ENCODE data around the gene SHISA9. TPM values are rescaled to one million over a fixed set of nuclear protein-coding genes. Genes with fewer than 3 reads are reported as not detected.

Gene SHISA9
- total and polyA plus RNA-seq, 2 donors (not counting 1 experiment from before 2014, with no cell fraction given), result 0.03 to 0.07 TPM

DNA sequence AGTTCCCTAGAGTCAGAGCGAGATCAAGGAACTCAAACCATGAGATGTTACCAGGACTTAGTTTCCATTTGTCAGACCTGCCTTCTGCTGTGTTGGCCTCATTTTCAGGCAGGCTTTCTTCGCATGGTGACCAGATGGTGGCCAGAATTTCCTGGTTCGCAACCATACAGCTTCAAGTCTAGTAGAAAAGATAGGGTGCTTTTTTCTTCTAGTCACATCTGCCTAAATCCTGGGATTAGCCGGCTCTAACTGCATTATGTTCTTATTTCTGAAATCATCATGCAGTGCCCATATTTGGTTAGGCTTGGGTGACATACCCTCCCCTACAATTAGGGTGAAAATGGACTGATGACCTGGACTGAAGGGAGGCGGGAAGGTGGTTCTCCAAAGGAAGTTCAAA lies 131.5 kb downstream of the SHISA9 start:
- 94% methylated on average over 2 of the region's 5 CpGs for WGBS (ENCODE audit: insufficient coverage)
- Histone ChIP-seq H3K27ac (ENCODE audit: low read length in 2 of 2) (no peak overlapping the region), H2AFZ (ENCODE audit: insufficient read depth, low read depth, low read length, poor library complexity, severe bottlenecking) (no peak overlapping the region), H3K4me1 (ENCODE audit: control insufficient read depth in 2 of 2, insufficient read depth in 2 of 2, low read length in 2 of 2) (no peaks in the 10 kb centered on the region), H3K4me3 (ENCODE audit: control extremely low read depth in 1 of 5, extremely low read depth in 1 of 5, insufficient read depth in 1 of 5, low read depth in 2 of 5, low read length in 4 of 5) (no peak overlapping the region), H3K27me3 (replicated peaks in 1 of 4; ENCODE audit: control extremely low read depth in 1 of 4, control insufficient read depth in 3 of 4, insufficient read depth in 4 of 4, low read length in 3 of 4) (no peaks in the 10 kb centered on the region), H3K4me2 (replicated peaks; ENCODE audit: low read depth, low read length, poor library complexity, severe bottlenecking) (no peak overlapping the region), H3K9me3 (ENCODE audit: control extremely low read depth in 1 of 3, control insufficient read depth in 2 of 3, insufficient read depth in 1 of 3, low read length in 2 of 3) (peaks cover 0 to 3% (median 0%) of the 10 kb centered on the region in 3 donors), H3K9ac (ENCODE audit: low read length) (no peak overlapping the region), H3K79me2 (ENCODE audit: control insufficient read depth, insufficient read depth, low read length) (no peaks in the 10 kb centered on the region), H3K36me3 (replicated peaks in 1 of 2; ENCODE audit: control extremely low read depth in 1 of 2, control insufficient read depth in 1 of 2, extremely low read depth in 1 of 2, insufficient read depth in 2 of 2, low read length in 1 of 2) (no peaks in the 10 kb centered on the region), H4K20me1 (ENCODE audit: control insufficient read depth, insufficient read depth, low read length, poor library complexity, severe bottlenecking) (no peaks in the 10 kb centered on the region)
- Mint-ChIP-seq H3K27me3 (no peaks in the 10 kb centered on the region), H3K4me1 (no peaks in the 10 kb centered on the region), H3K4me3 (no peak overlapping the region), H3K27ac (no peak overlapping the region), H3K9me3 (ENCODE audit: insufficient read depth) (peaks cover 11% of the 10 kb centered on the region)
- POLR2A ChIA-PET, result no interaction called here
- ATAC-seq (ENCODE audit: low read depth) (no peak), DNase-seq (no peak)
- intact Hi-C loops (cut with micrococcal nuclease), result no loop called here
- no peak for TF ChIP-seq EZH2 (IDR thresholded peaks at IDR 0.05; ENCODE audit: borderline replicate concordance, insufficient read depth, low read depth, low read length, poor library complexity, severe bottlenecking)
- TF ChIP-seq, protein P1, sequence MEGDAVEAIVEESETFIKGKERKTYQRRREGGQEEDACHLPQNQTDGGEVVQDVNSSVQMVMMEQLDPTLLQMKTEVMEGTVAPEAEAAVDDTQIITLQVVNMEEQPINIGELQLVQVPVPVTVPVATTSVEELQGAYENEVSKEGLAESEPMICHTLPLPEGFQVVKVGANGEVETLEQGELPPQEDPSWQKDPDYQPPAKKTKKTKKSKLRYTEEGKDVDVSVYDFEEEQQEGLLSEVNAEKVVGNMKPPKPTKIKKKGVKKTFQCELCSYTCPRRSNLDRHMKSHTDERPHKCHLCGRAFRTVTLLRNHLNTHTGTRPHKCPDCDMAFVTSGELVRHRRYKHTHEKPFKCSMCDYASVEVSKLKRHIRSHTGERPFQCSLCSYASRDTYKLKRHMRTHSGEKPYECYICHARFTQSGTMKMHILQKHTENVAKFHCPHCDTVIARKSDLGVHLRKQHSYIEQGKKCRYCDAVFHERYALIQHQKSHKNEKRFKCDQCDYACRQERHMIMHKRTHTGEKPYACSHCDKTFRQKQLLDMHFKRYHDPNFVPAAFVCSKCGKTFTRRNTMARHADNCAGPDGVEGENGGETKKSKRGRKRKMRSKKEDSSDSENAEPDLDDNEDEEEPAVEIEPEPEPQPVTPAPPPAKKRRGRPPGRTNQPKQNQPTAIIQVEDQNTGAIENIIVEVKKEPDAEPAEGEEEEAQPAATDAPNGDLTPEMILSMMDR (IDR thresholded peaks at IDR 0.05), result no peak
- CTCF ChIA-PET, result no interaction called here

DNA sequence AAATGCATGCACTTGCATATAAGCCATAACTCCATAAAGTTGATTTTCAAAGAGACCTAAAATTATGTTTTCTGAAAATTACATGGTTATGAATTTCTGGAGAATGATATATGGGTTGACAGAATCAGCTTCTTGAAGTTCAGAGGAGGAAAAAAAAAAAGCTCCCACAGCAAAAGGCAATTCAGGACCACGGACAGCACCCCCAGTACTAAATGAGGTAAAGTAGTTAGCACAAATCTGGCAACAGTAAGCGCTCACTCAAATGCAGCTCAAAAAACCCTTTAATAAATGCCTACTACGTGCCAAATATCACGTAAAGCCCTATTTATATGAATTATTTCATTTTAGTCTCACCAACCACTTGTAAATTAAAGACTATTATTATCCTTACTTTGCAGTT lies 135.2 kb downstream of the SHISA9 start:
- 50% methylated on average over 1 of the region's 4 CpGs for WGBS (ENCODE audit: insufficient coverage)
- no peaks in the 10 kb centered on the region for H3K36me3 ChIP-seq (replicated peaks in 1 of 2; ENCODE audit: control extremely low read depth in 1 of 2, control insufficient read depth in 1 of 2, extremely low read depth in 1 of 2, insufficient read depth in 2 of 2, low read length in 1 of 2)
- intact Hi-C loops (cut with micrococcal nuclease), result no loop called here
- H2AFZ ChIP-seq (ENCODE audit: insufficient read depth, low read depth, low read length, poor library complexity, severe bottlenecking), result no peak overlapping the region
- ATAC-seq (ENCODE audit: low read depth), result no peak
- H3K9me3 ChIP-seq (ENCODE audit: control extremely low read depth in 1 of 3, control insufficient read depth in 2 of 3, insufficient read depth in 1 of 3, low read length in 2 of 3), result no peaks in the 10 kb centered on the region
- Mint-ChIP-seq H3K4me1 (no peaks in the 10 kb centered on the region), H3K27ac (no peak overlapping the region), H3K27me3 (no peaks in the 10 kb centered on the region), H3K4me3 (no peak overlapping the region), H3K9me3 (ENCODE audit: insufficient read depth) (peaks cover 16% of the 10 kb centered on the region)
- no peaks in the 10 kb centered on the region for H3K27me3 ChIP-seq (replicated peaks in 1 of 4; ENCODE audit: control extremely low read depth in 1 of 4, control insufficient read depth in 3 of 4, insufficient read depth in 4 of 4, low read length in 3 of 4)
- no peak for TF ChIP-seq EZH2 (IDR thresholded peaks at IDR 0.05; ENCODE audit: borderline replicate concordance, insufficient read depth, low read depth, low read length, poor library complexity, severe bottlenecking)
- TF ChIP-seq, protein P1 (IDR thresholded peaks at IDR 0.05), result no peak
- H3K4me1 ChIP-seq (ENCODE audit: control insufficient read depth in 2 of 2, insufficient read depth in 2 of 2, low read length in 2 of 2), result no peaks in the 10 kb centered on the region
- H3K27ac ChIP-seq (ENCODE audit: low read length in 2 of 2), result no peak overlapping the region
- no peaks in the 10 kb centered on the region for H4K20me1 ChIP-seq (ENCODE audit: control insufficient read depth, insufficient read depth, low read length, poor library complexity, severe bottlenecking)
- DNase-seq, result peak; percentile 8
- CTCF ChIA-PET, result no interaction called here
- no peaks in the 10 kb centered on the region for H3K79me2 ChIP-seq (ENCODE audit: control insufficient read depth, insufficient read depth, low read length)
- POLR2A ChIA-PET, result no interaction called here
- H3K4me2 ChIP-seq (replicated peaks; ENCODE audit: low read depth, low read length, poor library complexity, severe bottlenecking), result no peak overlapping the region
- no peak overlapping the region for H3K4me3 ChIP-seq (ENCODE audit: control extremely low read depth in 1 of 5, extremely low read depth in 1 of 5, insufficient read depth in 1 of 5, low read depth in 2 of 5, low read length in 4 of 5)
- no peak overlapping the region for H3K9ac ChIP-seq (ENCODE audit: low read length)
